Kidney (tissue), 14 donors: ENCODE data around the gene HOXA5. TPM values are rescaled to one million over a fixed set of nuclear protein-coding genes. Genes with fewer than 3 reads are reported as not detected.

Experiments used
- DNase-seq, 5 donors: peaks; one replicate each; pipeline ENCODE4 v3.0.0-alpha.2; 2013 to 2020
- FAIRE-seq: peaks from 2 replicates; lab custom pipeline; 2012; peaks lifted over from hg19 to GRCh38; lab: Jason Lieb, UNC
- H3K27ac ChIP-seq, 2 donors: one replicate each; pipeline ENCODE4 v1.7.0; 2013; ENCODE audit warnings: low read depth in 2 of 2, low read length in 2 of 2, inconsistent platforms in 1 of 2
- H3K27me3 ChIP-seq: one replicate; pipeline ENCODE4 v1.7.1; 2013; ENCODE audit warnings: low read length, inconsistent platforms; ENCODE audit not compliant: control insufficient read depth, insufficient read depth
- H3K36me3 ChIP-seq, 3 donors: one replicate each; pipeline versions ENCODE4 v1.7.0 to v1.7.1; 2013; ENCODE audit warnings: low read length in 3 of 3, control low read depth in 1 of 3, inconsistent platforms in 1 of 3; ENCODE audit not compliant: insufficient read depth in 3 of 3, control insufficient read depth in 2 of 3
- H3K4me1 ChIP-seq, 3 donors: one replicate each; pipeline versions ENCODE4 v1.7.0 to v1.7.1; 2013; ENCODE audit warnings: low read length in 3 of 3, inconsistent platforms in 1 of 3, low read depth in 1 of 3; ENCODE audit not compliant: control insufficient read depth in 2 of 3, insufficient read depth in 2 of 3
- H3K4me3 ChIP-seq, 3 donors: one replicate each; pipeline versions ENCODE4 v1.7.0 to v1.8.1; 2013; ENCODE audit warnings: low read length in 3 of 3, control low read depth in 1 of 3, inconsistent platforms in 1 of 3
- H3K9ac ChIP-seq, 3 donors: one replicate each; pipeline versions ENCODE4 v1.7.0 to v1.7.1; 2013; ENCODE audit warnings: low read length in 3 of 3, control low read depth in 1 of 3, inconsistent platforms in 1 of 3
- H3K9me3 ChIP-seq, 3 donors: one replicate each; pipeline versions ENCODE4 v1.7.0 to v1.7.1; 2013; ENCODE audit warnings: low read length in 3 of 3, control low read depth in 1 of 3, inconsistent platforms in 1 of 3; ENCODE audit not compliant: control insufficient read depth in 2 of 3, insufficient read depth in 1 of 3
- CTCF ChIP-seq: IDR thresholded peaks from 3 replicates; pipeline ENCODE4 v1.5.1; 2012; ENCODE audit warnings: mild to moderate bottlenecking, moderate library complexity, borderline replicate concordance; ENCODE audit not compliant: insufficient read depth; ENCODE audit errors: extremely low read depth
- intact Hi-C: fragments of 100-400 bp; cut with DNase I; formaldehyde crosslinking; loops from one replicate; pipeline ENCODE4 v1.11.1; 2022
- polyA plus RNA-seq: library from polyadenylated mRNA; stranded (reverse); fragments of 350-450 nt; fragmentation: Illumina TruSeq; extraction: RNeasy Lipid Tissue Mini Kit (QIAGEN cat#74804); gene quantifications from one replicate; pipeline ENCODE4 v1.2.3, GENCODE V29; 2014; ENCODE audit warnings: low read depth, low replicate concordance; ENCODE audit not compliant: insufficient read depth
- total RNA-seq: library from RNA; stranded (reverse); fragmentation: NEBNext Ultra II Directional; extraction: Animal tissue kit (Norgen Biotek cat#: 25700); gene quantifications from one replicate; pipeline ENCODE4 v1.2.1, GENCODE V29; 2021
- donor health status: control.
- donor health status: control.
- donor health status: control.
- donor health status: control.
- donor health status: control.
- donor health status: DM: yes; HTN: yes; CAD: no.
- donor health status: Normal renal cell carcinoma (clear cell type).

The HOXA5 gene
- total and polyA plus RNA-seq, 2 donors from 2014 or later: 19.4 to 38.0 TPM

GRCh38 chr7:27094304-27095049 lies 49.0 kb downstream of the HOXA5 start:
- Histone ChIP-seq H3K4me3 (no peak overlapping the region), H3K9ac (no peak overlapping the region), H3K4me1 (peaks cover 2 to 9% (median 3%) of the 10 kb centered on the region in 3 donors), H3K9me3 (no peaks in the 10 kb centered on the region), H3K27me3 (peaks cover 3% of the 10 kb centered on the region), H3K36me3 (no peaks in the 10 kb centered on the region), H3K27ac (no peak overlapping the region)
- TF ChIP-seq CTCF: no peak
- FAIRE-seq (no peak), DNase-seq (peak in 3 of 5 donors; percentile 46 to 72 (median 61))
- intact Hi-C loops: no loop called here

- intact Hi-C loops: no loop called here
- H3K27ac ChIP-seq: no peak overlapping the region
- H3K4me1 ChIP-seq: peaks cover 2 to 9% (median 3%) of the 10 kb centered on the region in 3 donors
- no peaks in the 10 kb centered on the region for H3K9me3 ChIP-seq
- H3K36me3 ChIP-seq: no peaks in the 10 kb centered on the region
- TF ChIP-seq CTCF: no peak
- no peak for DNase-seq
- no peak for FAIRE-seq
- no peak overlapping the region for H3K9ac ChIP-seq
- no peak overlapping the region for H3K4me3 ChIP-seq
- peaks cover 9% of the 10 kb centered on the region for H3K27me3 ChIP-seq
Measured at GRCh38 chr7:27093184-27093895, 50.1 kb downstream of the HOXA5 start.

GRCh38 chr7:27092819-27093110 lies 50.7 kb downstream of the HOXA5 start:
- H3K36me3 ChIP-seq: no peaks in the 10 kb centered on the region
- peaks cover 10% of the 10 kb centered on the region for H3K27me3 ChIP-seq
- DNase-seq (peak in 2 of 5 donors; percentile 51 to 58), FAIRE-seq (no peak)
- intact Hi-C loops: no loop called here
- no peak overlapping the region for H3K4me3 ChIP-seq
- no peak for TF ChIP-seq CTCF
- H3K4me1 ChIP-seq: peaks cover 2 to 7% (median 3%) of the 10 kb centered on the region in 3 donors
- no peak overlapping the region for H3K27ac ChIP-seq
- no peak overlapping the region for H3K9ac ChIP-seq
- H3K9me3 ChIP-seq: no peaks in the 10 kb centered on the region
